GM19023 (cell line): ENCODE measurements around the gene LAMA2.

Source experiments
- ATAC-seq: cut with Tn5 transposase; IDR thresholded peaks from one replicate; pipeline ENCODE4 v1.9.1; 2021; ENCODE audit warnings: mild to moderate bottlenecking, moderate library complexity; ENCODE audit not compliant: unreplicated experiment

LAMA2 gene

GRCh38 chr6:129475477-129476247 lies 592.7 kb downstream of the LAMA2 start:
- no peak for ATAC-seq

- ATAC-seq, result no peak
These were observed 593.3 kb downstream of the LAMA2 start for GRCh38 chr6:129476248-129476564.

GRCh38 chr6:129476810-129477209 lies 593.9 kb downstream of the LAMA2 start:
- no peak for ATAC-seq

GRCh38 chr6:129478379-129478778 lies 595.4 kb downstream of the LAMA2 start:
- ATAC-seq, result no peak

- no peak for ATAC-seq
These were observed 598.8 kb downstream of the LAMA2 start for GRCh38 chr6:129481706-129482105.

GRCh38 chr6:129485746-129486145 lies 602.8 kb downstream of the LAMA2 start:
- ATAC-seq, result no peak

GRCh38 chr6:129486327-129486726 lies 603.4 kb downstream of the LAMA2 start:
- ATAC-seq, result no peak

- no peak for ATAC-seq
These were observed 605.4 kb downstream of the LAMA2 start for GRCh38 chr6:129488313-129488712.

GRCh38 chr6:129489215-129489765 lies 606.4 kb downstream of the LAMA2 start:
- ATAC-seq, result no peak

GRCh38 chr6:129490521-129491255 lies 607.8 kb downstream of the LAMA2 start:
- ATAC-seq, result peak; percentile 89

- ATAC-seq, result peak; percentile 3
These were observed 608.5 kb downstream of the LAMA2 start for GRCh38 chr6:129491436-129491835.

GRCh38 chr6:129492260-129492659 lies 609.3 kb downstream of the LAMA2 start:
- no peak for ATAC-seq

- no peak for ATAC-seq
These were observed 610.5 kb downstream of the LAMA2 start for GRCh38 chr6:129493354-129493902.

GRCh38 chr6:129494099-129494498 lies 611.2 kb downstream of the LAMA2 start:
- no peak for ATAC-seq

GRCh38 chr6:129494586-129494985 lies 611.6 kb downstream of the LAMA2 start:
- no peak for ATAC-seq

- ATAC-seq, result no peak
These were observed 612.7 kb downstream of the LAMA2 start for GRCh38 chr6:129495652-129496051.

GRCh38 chr6:129497481-129498441 lies 614.8 kb downstream of the LAMA2 start:
- ATAC-seq, result no peak

GRCh38 chr6:129498541-129498940 lies 615.6 kb downstream of the LAMA2 start:
- no peak for ATAC-seq

- peak; percentile 56 for ATAC-seq
These were observed 616.3 kb downstream of the LAMA2 start for GRCh38 chr6:129498950-129499842.

- ATAC-seq, result no peak
These were observed 616.9 kb downstream of the LAMA2 start for GRCh38 chr6:129499843-129500219.
